Kidney capillary endothelial cell (primary cell): ENCODE data around the gene SSH2.
A peak's percentile ranks its signal among the peaks of the same experiment; 100 is the strongest.
"Not testable (repeated sequence)": the region's sequence is repeated elsewhere in the genome, so short reads cannot be mapped to it uniquely, and the experiment has no call there.

Experiments used
- DNase-seq: peaks from one replicate; pipeline ENCODE4 v3.0.0-alpha.2; 2018; ENCODE audit warnings: low spot score

Gene SSH2

GRCh38 chr17:29742210-29742513 is 187.9 kb downstream of the SSH2 start:
- DNase-seq, result no peak

- DNase-seq, result no peak
Measured at GRCh38 chr17:29740017-29740416, 190.0 kb downstream of the SSH2 start.

- no peak for DNase-seq
Measured at GRCh38 chr17:29734640-29735039, 195.4 kb downstream of the SSH2 start.

- no peak for DNase-seq
Measured at GRCh38 chr17:29733166-29733565, 196.9 kb downstream of the SSH2 start.

GRCh38 chr17:29732613-29733012 is 197.4 kb downstream of the SSH2 start:
- no peak for DNase-seq

GRCh38 chr17:29732209-29732608 is 197.8 kb downstream of the SSH2 start:
- no peak for DNase-seq

GRCh38 chr17:29731589-29731929 is 198.5 kb downstream of the SSH2 start:
- DNase-seq, result no peak

GRCh38 chr17:29728490-29728889 is 201.5 kb downstream of the SSH2 start:
- no peak for DNase-seq

GRCh38 chr17:29726715-29727252 is 203.2 kb downstream of the SSH2 start:
- DNase-seq, result peak; percentile 98

GRCh38 chr17:29725408-29725807 is 204.6 kb downstream of the SSH2 start:
- not testable (repeated sequence) for DNase-seq

GRCh38 chr17:29723278-29724047 is 206.6 kb downstream of the SSH2 start:
- DNase-seq, result no peak

GRCh38 chr17:29722411-29723198 is 207.4 kb downstream of the SSH2 start:
- DNase-seq, result no peak

- DNase-seq, result no peak
Measured at GRCh38 chr17:29720551-29720950, 209.5 kb downstream of the SSH2 start.

GRCh38 chr17:29719469-29719868 is 210.6 kb downstream of the SSH2 start:
- DNase-seq, result no peak

- DNase-seq, result no peak
Measured at GRCh38 chr17:29718446-29719039, 211.5 kb downstream of the SSH2 start.

GRCh38 chr17:29717817-29718216 is 212.2 kb downstream of the SSH2 start:
- no peak for DNase-seq

- no peak for DNase-seq
Measured at GRCh38 chr17:29716566-29716965, 213.5 kb downstream of the SSH2 start.

GRCh38 chr17:29715680-29716079 is 214.3 kb downstream of the SSH2 start:
- DNase-seq, result no peak

- no peak for DNase-seq
Measured at GRCh38 chr17:29714146-29714545, 215.9 kb downstream of the SSH2 start.

- no peak for DNase-seq
Measured at GRCh38 chr17:29713626-29714025, 216.4 kb downstream of the SSH2 start.

GRCh38 chr17:29711588-29712385 is 218.2 kb downstream of the SSH2 start:
- no peak for DNase-seq

GRCh38 chr17:29710891-29711418 is 219.1 kb downstream of the SSH2 start:
- no peak for DNase-seq
